Epithelial cell of proximal tubule (primary cell): ENCODE results near the gene F2. TPM values are rescaled to one million over a fixed set of nuclear protein-coding genes. Genes with fewer than 3 reads are reported as not detected.
A peak's percentile ranks its signal among the peaks of the same experiment; 100 is the strongest.
"Not testable (repeated sequence)": the region's sequence is repeated elsewhere in the genome, so short reads cannot be mapped to it uniquely, and the experiment has no call there.

Experiments
- DNase-seq: peaks from one replicate; pipeline ENCODE4 v3.0.0-alpha.2; 2011; ENCODE audit warnings: low read depth
- H3K4me3 ChIP-seq: 2 replicates; pipeline ENCODE4 v1.5.1; 2011; ENCODE audit warnings: low read depth, mild to moderate bottlenecking, low read length
- total RNA-seq: library from RNA; depleted of rRNA; stranded (reverse); fragments of >200 nt; gene quantifications from 2 replicates; pipeline ENCODE4 v1.2.3, GENCODE V29; 2015
- TF ChIP-seq, protein P1 (sequence below): conservative IDR thresholded peaks from 2 replicates; pipeline ENCODE4 v1.5.1; 2012; ENCODE audit warnings: low read depth, mild to moderate bottlenecking, low read length

F2 gene
- total RNA-seq: 0.17 TPM in 1 of 2 replicates, not detected in the other

DNA sequence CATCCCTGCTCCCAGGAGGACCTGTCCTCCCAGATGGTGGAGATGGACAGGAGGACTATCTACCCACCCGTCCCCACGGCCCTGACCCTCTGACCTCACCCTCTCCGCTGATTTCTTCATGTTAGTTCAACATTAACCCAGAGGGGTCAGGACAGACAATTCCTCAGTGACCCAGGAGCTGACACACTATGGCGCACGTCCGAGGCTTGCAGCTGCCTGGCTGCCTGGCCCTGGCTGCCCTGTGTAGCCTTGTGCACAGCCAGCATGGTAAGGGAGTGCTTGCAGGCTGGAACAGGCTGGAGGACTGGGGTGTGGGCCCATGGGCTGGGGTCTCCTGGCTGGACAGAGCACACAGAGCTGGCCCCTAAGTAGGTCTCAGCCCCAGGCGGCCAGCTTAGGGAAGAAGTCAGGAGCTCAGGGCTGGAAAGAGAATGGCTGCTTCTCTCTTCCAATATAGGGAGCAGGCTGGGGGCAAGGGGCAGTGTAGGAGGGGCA is at the start of gene F2:
Gene F2, plus strand, starts transcription at position 166 of the 495 bp plus-strand sequence. Its CDS starts 23 bp downstream, at position 189.
- no peak for DNase-seq
- H3K4me3 ChIP-seq: no peak within 1 kb of the TSS
- TF ChIP-seq, protein P1, sequence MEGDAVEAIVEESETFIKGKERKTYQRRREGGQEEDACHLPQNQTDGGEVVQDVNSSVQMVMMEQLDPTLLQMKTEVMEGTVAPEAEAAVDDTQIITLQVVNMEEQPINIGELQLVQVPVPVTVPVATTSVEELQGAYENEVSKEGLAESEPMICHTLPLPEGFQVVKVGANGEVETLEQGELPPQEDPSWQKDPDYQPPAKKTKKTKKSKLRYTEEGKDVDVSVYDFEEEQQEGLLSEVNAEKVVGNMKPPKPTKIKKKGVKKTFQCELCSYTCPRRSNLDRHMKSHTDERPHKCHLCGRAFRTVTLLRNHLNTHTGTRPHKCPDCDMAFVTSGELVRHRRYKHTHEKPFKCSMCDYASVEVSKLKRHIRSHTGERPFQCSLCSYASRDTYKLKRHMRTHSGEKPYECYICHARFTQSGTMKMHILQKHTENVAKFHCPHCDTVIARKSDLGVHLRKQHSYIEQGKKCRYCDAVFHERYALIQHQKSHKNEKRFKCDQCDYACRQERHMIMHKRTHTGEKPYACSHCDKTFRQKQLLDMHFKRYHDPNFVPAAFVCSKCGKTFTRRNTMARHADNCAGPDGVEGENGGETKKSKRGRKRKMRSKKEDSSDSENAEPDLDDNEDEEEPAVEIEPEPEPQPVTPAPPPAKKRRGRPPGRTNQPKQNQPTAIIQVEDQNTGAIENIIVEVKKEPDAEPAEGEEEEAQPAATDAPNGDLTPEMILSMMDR: no peak

DNA sequence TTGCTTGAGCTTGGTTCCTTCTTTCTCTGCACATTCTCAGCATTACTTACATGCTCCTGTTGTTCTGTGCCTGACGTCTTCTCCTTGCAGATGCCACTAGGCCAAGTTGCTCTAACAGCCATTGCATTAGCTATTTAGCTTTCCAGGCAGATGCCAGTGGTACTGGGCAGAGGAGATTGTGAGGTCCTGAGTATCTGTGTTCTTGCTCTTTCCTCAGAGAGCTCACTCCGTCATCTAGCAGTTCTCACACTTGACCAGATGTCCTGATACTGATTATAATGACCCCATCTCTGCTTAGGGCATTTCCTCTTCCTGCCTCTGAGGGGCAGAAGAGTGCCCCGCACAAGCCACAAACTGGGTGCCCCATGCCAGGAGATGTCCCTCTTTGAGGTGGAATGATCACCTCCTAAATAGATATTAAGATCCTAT is 49.3 kb upstream of the F2 start:
- no peak for DNase-seq
- TF ChIP-seq, protein P1: peak; percentile 52
- H3K4me3 ChIP-seq: no peak overlapping the region

DNA sequence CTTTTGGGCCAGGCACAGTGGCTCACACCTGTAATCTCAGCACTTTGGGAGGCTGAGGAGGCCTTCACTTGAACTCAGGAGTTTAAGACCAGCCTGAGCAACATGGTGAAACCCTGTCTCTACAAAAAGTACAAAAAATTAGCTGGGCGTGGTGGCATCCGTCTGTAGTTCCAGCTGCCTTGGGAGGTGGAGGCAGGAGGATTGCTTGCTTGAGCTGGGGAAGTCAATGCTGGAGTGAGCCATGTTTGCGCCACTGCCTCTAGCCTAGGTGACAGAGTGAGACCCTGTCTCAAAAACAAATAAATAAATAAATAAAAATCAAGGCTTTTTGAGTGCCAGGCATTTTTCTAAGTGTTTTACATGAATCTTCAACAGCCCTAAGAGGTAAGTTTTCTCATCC is 48.5 kb upstream of the F2 start:
- DNase-seq, H3K4me3 ChIP-seq: not testable (repeated sequence)

- H3K4me3 ChIP-seq: no peak overlapping the region
- TF ChIP-seq, protein P1: no peak
- DNase-seq: no peak
These were observed 47.1 kb upstream of the F2 start for GRCh38 chr11:46671958-46672315.

DNA sequence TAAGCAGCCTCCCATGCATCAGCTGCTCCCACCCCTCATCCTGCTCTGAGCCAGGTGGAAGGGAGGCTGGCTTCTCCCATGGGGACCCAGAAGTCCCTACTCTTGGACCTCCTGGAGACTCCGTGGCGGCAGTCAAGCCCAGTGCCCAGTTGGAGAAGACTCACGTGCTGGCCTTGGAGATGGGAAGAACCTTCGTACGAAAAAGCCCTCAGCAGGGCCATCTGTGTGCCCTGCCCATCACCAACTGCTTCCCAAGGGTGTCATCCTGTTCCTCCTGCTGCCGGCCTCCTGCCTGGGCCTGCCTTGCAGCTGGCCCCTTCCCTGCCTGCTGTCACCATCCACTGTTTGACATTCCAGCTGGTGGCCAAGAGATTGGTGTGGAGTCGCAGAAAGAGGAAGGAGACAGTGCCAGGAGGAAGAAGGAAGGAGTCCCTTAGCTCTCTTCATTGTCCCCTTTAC is 46.6 kb upstream of the F2 start:
- H3K4me3 ChIP-seq: no peak overlapping the region
- TF ChIP-seq, protein P1: no peak
- no peak for DNase-seq

GRCh38 chr11:46673713-46674462 is 45.1 kb upstream of the F2 start:
- H3K4me3 ChIP-seq: no peak overlapping the region
- TF ChIP-seq, protein P1: no peak
- no peak for DNase-seq

GRCh38 chr11:46674463-46675287 is 44.3 kb upstream of the F2 start:
- no peak for DNase-seq
- H3K4me3 ChIP-seq: no peak overlapping the region
- TF ChIP-seq, protein P1: no peak
